Astrocyte (in vitro differentiated cells and primary cell): Measurements from ENCODE around the gene MRPS2. TPM values are rescaled to one million over a fixed set of nuclear protein-coding genes. Genes with fewer than 3 reads are reported as not detected.

ENCODE experiments used
- DNase-seq: peaks from one replicate; pipeline ENCODE4 v3.0.0-alpha.2; 2010; ENCODE audit warnings: low read depth
- FAIRE-seq: peaks from 2 replicates; lab custom pipeline; 2011; peaks lifted over from hg19 to GRCh38; lab: Jason Lieb, UNC
- H2AFZ ChIP-seq: 2 replicates; pipeline ENCODE4 v1.6.0; 2012; ENCODE audit warnings: low read depth, low read length, inconsistent platforms
- H3K27ac ChIP-seq: 2 replicates; pipeline ENCODE4 v1.5.1; 2011; ENCODE audit warnings: low read depth, low read length, inconsistent platforms
- H3K27me3 ChIP-seq: 2 replicates; pipeline ENCODE4 v1.6.0; 2011; ENCODE audit warnings: low read length, inconsistent platforms; ENCODE audit not compliant: insufficient read depth
- H3K36me3 ChIP-seq: 2 replicates; pipeline ENCODE4 v1.5.1; 2011; ENCODE audit warnings: low read length, inconsistent platforms; ENCODE audit not compliant: insufficient read depth
- H3K4me1 ChIP-seq: 2 replicates; pipeline ENCODE4 v1.5.1; 2011; ENCODE audit warnings: low read length, inconsistent platforms; ENCODE audit not compliant: insufficient read depth
- H3K4me2 ChIP-seq: 2 replicates; pipeline ENCODE4 v1.6.0; 2012; ENCODE audit warnings: low read length, inconsistent platforms
- H3K4me3 ChIP-seq: 2 replicates; pipeline ENCODE4 v1.5.1; 2011; ENCODE audit warnings: low read depth, mild to moderate bottlenecking, low read length, inconsistent platforms; ENCODE audit not compliant: insufficient read depth
- H3K79me2 ChIP-seq: 2 replicates; pipeline ENCODE4 v1.6.0; 2012; ENCODE audit warnings: mild to moderate bottlenecking, low read length, inconsistent platforms; ENCODE audit not compliant: insufficient read depth
- H3K9ac ChIP-seq: 2 replicates; pipeline ENCODE4 v1.6.0; 2012; ENCODE audit warnings: mild to moderate bottlenecking, low read length, inconsistent platforms
- H3K9me3 ChIP-seq: 2 replicates; pipeline ENCODE4 v1.5.1; 2012; ENCODE audit warnings: low read depth, mild to moderate bottlenecking, low read length, inconsistent platforms; ENCODE audit not compliant: insufficient read depth
- H4K20me1 ChIP-seq: 2 replicates; pipeline ENCODE4 v1.6.0; 2012; ENCODE audit warnings: low read length, inconsistent platforms; ENCODE audit not compliant: insufficient read depth
- H3K27ac Mint-ChIP-seq: one replicate; pipeline ENCODE4 v1.8.0; 2021; ENCODE audit warnings: mild to moderate bottlenecking, mixed read lengths; ENCODE audit not compliant: unreplicated experiment
- H3K27me3 Mint-ChIP-seq: one replicate; pipeline ENCODE4 v1.8.0; 2021; ENCODE audit warnings: low read depth, mixed read lengths; ENCODE audit not compliant: unreplicated experiment
- H3K36me3 Mint-ChIP-seq: one replicate; pipeline ENCODE4 v1.8.0; 2021; ENCODE audit warnings: low read depth, mixed read lengths; ENCODE audit not compliant: unreplicated experiment
- H3K4me1 Mint-ChIP-seq: one replicate; pipeline ENCODE4 v1.8.0; 2021; ENCODE audit warnings: low read depth, mixed read lengths; ENCODE audit not compliant: unreplicated experiment
- H3K4me3 Mint-ChIP-seq: one replicate; pipeline ENCODE4 v1.8.0; 2021; ENCODE audit warnings: mild to moderate bottlenecking, moderate library complexity, mixed read lengths; ENCODE audit not compliant: unreplicated experiment
- H3K9me3 Mint-ChIP-seq: one replicate; pipeline ENCODE4 v1.8.0; 2021; ENCODE audit warnings: mild to moderate bottlenecking, mixed read lengths; ENCODE audit not compliant: unreplicated experiment
- CTCF ChIP-seq: IDR thresholded peaks from 2 replicates; pipeline ENCODE4 v1.5.1; 2011; ENCODE audit warnings: low read depth, mild to moderate bottlenecking, inconsistent platforms, low read length, moderate library complexity; ENCODE audit not compliant: insufficient read depth
- EZH2 ChIP-seq: IDR thresholded peaks from 2 replicates; pipeline ENCODE4 v1.6.1; 2012; ENCODE audit warnings: mild to moderate bottlenecking, low read length, inconsistent platforms; ENCODE audit not compliant: insufficient read depth
- total RNA-seq: library from RNA; stranded (reverse); gene quantifications from 2 replicates; pipeline ENCODE4 v1.2.1, GENCODE V29; 2021

The MRPS2 gene
- total RNA-seq, 1 donor from 2014 or later, result 38.6 TPM

GRCh38 chr9:135454737-135455136, 45.7 kb upstream of the MRPS2 start:
- no peaks in the 10 kb centered on the region for H3K27me3 ChIP-seq
- no peak overlapping the region for H3K4me3 ChIP-seq
- H2AFZ ChIP-seq, result no peak overlapping the region
- H4K20me1 ChIP-seq, result no peaks in the 10 kb centered on the region
- H3K27ac ChIP-seq, result no peak overlapping the region
- no peaks in the 10 kb centered on the region for H3K79me2 ChIP-seq
- peaks cover 10% of the 10 kb centered on the region for H3K9me3 Mint-ChIP-seq
- peaks cover 3% of the 10 kb centered on the region for H3K9me3 ChIP-seq
- peaks cover 24% of the 10 kb centered on the region for H3K27me3 Mint-ChIP-seq
- no peak overlapping the region for H3K9ac ChIP-seq
- peaks cover 1% of the 10 kb centered on the region for H3K36me3 Mint-ChIP-seq
- no peaks in the 10 kb centered on the region for H3K36me3 ChIP-seq
- FAIRE-seq (no peak), DNase-seq (no peak)
- H3K4me1 ChIP-seq, result no peaks in the 10 kb centered on the region
- H3K4me3 Mint-ChIP-seq, result no peak overlapping the region
- TF ChIP-seq CTCF (no peak), EZH2 (no peak)
- no peaks in the 10 kb centered on the region for H3K4me1 Mint-ChIP-seq
- H3K4me2 ChIP-seq, result no peak overlapping the region
- peak overlapping the region; percentile 47 for H3K27ac Mint-ChIP-seq

DNA sequence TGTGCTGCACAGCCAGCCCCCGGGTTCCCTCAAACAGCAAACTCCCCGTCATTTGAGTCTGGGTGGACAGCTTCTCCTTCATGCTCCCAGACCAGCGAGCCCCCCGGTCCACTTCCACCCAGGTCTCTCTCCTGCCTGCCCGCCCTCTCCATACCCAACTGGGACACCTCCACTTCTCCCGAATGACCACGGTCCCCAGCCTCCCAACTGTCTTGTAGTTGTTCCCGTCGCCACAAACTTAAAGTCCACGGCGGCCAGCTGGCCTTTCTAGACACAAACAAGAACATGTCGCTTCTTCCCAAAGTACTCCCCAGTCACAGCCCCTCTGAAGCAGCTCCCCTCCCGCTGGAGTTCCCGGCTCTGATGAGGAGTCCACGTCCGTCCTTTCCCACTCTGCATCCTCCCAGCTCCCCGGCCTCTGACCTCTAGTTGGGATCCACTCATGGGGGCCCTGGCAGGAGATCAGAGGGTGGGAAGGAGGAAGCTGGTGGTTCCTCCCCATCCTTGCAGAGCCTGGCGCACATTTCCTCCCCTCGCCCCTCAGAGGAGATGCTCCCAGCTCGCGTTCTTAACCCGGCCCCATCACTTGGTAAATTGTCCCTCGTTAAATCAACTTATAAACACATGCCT, 45.0 kb upstream of the MRPS2 start:
- DNase-seq (no peak), FAIRE-seq (no peak)
- no peak overlapping the region for H2AFZ ChIP-seq
- no peak overlapping the region for H3K4me3 ChIP-seq
- no peak for TF ChIP-seq EZH2
- no peak for TF ChIP-seq CTCF
- no peaks in the 10 kb centered on the region for H3K4me1 ChIP-seq
- H3K4me2 ChIP-seq, result no peak overlapping the region
- H3K9me3 ChIP-seq, result peaks cover 3% of the 10 kb centered on the region
- Mint-ChIP-seq H3K4me3 (no peak overlapping the region), H3K27ac (no peak overlapping the region), H3K27me3 (peaks cover 25% of the 10 kb centered on the region), H3K4me1 (no peaks in the 10 kb centered on the region), H3K9me3 (peaks cover 10% of the 10 kb centered on the region), H3K36me3 (peaks cover 1% of the 10 kb centered on the region)
- H3K27ac ChIP-seq, result no peak overlapping the region
- no peaks in the 10 kb centered on the region for H3K79me2 ChIP-seq
- no peaks in the 10 kb centered on the region for H3K36me3 ChIP-seq
- no peak overlapping the region for H3K9ac ChIP-seq
- no peaks in the 10 kb centered on the region for H4K20me1 ChIP-seq
- H3K27me3 ChIP-seq, result no peaks in the 10 kb centered on the region

- H3K27ac ChIP-seq, result no peak overlapping the region
- no peak overlapping the region for H3K27ac Mint-ChIP-seq
- no peak overlapping the region for H3K4me3 Mint-ChIP-seq
These were observed 43.9 kb upstream of the MRPS2 start for GRCh38 chr9:135456436-135457104.

More at GRCh38 chr9:135456436-135457104, 43.9 kb upstream of the MRPS2 start:
- DNase-seq, result no peak
- no peak for TF ChIP-seq CTCF
- TF ChIP-seq EZH2, result no peak
- H3K4me2 ChIP-seq, result no peak overlapping the region
- no peaks in the 10 kb centered on the region for H3K79me2 ChIP-seq
- peaks cover 28% of the 10 kb centered on the region for H3K27me3 Mint-ChIP-seq
- H3K4me1 ChIP-seq, result no peaks in the 10 kb centered on the region
- no peak overlapping the region for H3K9ac ChIP-seq
- H3K4me3 ChIP-seq, result no peak overlapping the region
- H2AFZ ChIP-seq, result no peak overlapping the region
- no peaks in the 10 kb centered on the region for H3K4me1 Mint-ChIP-seq
- peaks cover 10% of the 10 kb centered on the region for H3K9me3 Mint-ChIP-seq
- H3K27me3 ChIP-seq, result no peaks in the 10 kb centered on the region
- no peak for FAIRE-seq
- H3K9me3 ChIP-seq, result peaks cover 3% of the 10 kb centered on the region
- peaks cover 1% of the 10 kb centered on the region for H3K36me3 Mint-ChIP-seq
- no peaks in the 10 kb centered on the region for H4K20me1 ChIP-seq
- H3K36me3 ChIP-seq, result no peaks in the 10 kb centered on the region
